ENCODE measurements around the gene MON2.

- no peak for TF ChIP-seq GATA2 (IDR thresholded peaks at IDR 0.05; ENCODE audit: low read depth, low read length)
- TF ChIP-seq GATA3 (IDR thresholded peaks at IDR 0.05; ENCODE audit: low read depth, low read length) = no peak
Observed at GRCh38 chr12:62597253-62597652, 130.6 kb downstream of the MON2 start.
